ENCODE measurements around the gene USP36.
"Not testable (repeated sequence)": the region's sequence is repeated elsewhere in the genome, so short reads cannot be mapped to it uniquely, and the experiment has no call there.

USP36 gene

GRCh38 chr17:78766225-78766624 is 74.4 kb downstream of the USP36 start:
- DNase-seq (ENCODE audit: low read depth), result no peak

- no peak for DNase-seq (ENCODE audit: low read depth)
Observed at GRCh38 chr17:78765821-78766220, 74.8 kb downstream of the USP36 start.

GRCh38 chr17:78764871-78765270 is 75.7 kb downstream of the USP36 start:
- no peak for DNase-seq (ENCODE audit: low read depth)

GRCh38 chr17:78763561-78763960 is 77.1 kb downstream of the USP36 start:
- no peak for DNase-seq (ENCODE audit: low read depth)

- no peak for DNase-seq (ENCODE audit: low read depth)
Observed at GRCh38 chr17:78761789-78762406, 78.7 kb downstream of the USP36 start.

GRCh38 chr17:78759969-78760352 is 80.7 kb downstream of the USP36 start:
- no peak for DNase-seq (ENCODE audit: low read depth)

- DNase-seq (ENCODE audit: low read depth), result no peak
Observed at GRCh38 chr17:78759203-78759968, 81.2 kb downstream of the USP36 start.

GRCh38 chr17:78753316-78754250 is 87.0 kb downstream of the USP36 start:
- no peak for DNase-seq (ENCODE audit: low read depth)

GRCh38 chr17:78751447-78752161 is 89.0 kb downstream of the USP36 start:
- no peak for DNase-seq (ENCODE audit: low read depth)

GRCh38 chr17:78751000-78751399 is 89.6 kb downstream of the USP36 start:
- DNase-seq (ENCODE audit: low read depth), result not testable (repeated sequence)

- peak; percentile 53 for DNase-seq (ENCODE audit: low read depth)
Observed at GRCh38 chr17:78748730-78749317, 91.8 kb downstream of the USP36 start.

- no peak for DNase-seq (ENCODE audit: low read depth)
Observed at GRCh38 chr17:78748048-78748729, 92.4 kb downstream of the USP36 start.

- DNase-seq (ENCODE audit: low read depth), result no peak
Observed at GRCh38 chr17:78747488-78747887, 93.1 kb downstream of the USP36 start.

GRCh38 chr17:78746949-78747269 is 93.7 kb downstream of the USP36 start:
- DNase-seq (ENCODE audit: low read depth), result no peak

GRCh38 chr17:78746263-78746948 is 94.2 kb downstream of the USP36 start:
- no peak for DNase-seq (ENCODE audit: low read depth)
